ENCODE measurements around the gene CNOT8. TPM values are rescaled to one million over a fixed set of nuclear protein-coding genes. Genes with fewer than 3 reads are reported as not detected.

The CNOT8 gene
- total and polyA plus RNA-seq, 9 of the 15 experiments (the other 6 are each of a cell fraction or from before 2014, with no cell fraction given), result 15.2 to 68.9 (median 52.1) TPM

MicroRNAs within 50 kb of the gene (microRNA counts, 767-probe panel; counts per million panel counts)
- not detected for microRNA hsa-miR-378h

Small RNAs within 50 kb of the gene (microRNA-seq; reads per million reads assigned to microRNA genes)
- gene MIR378H (ENCODE audit: borderline microRNAs expressed), result not detected

Small RNAs within 50 kb of the gene (small RNA-seq; reads per million reads assigned to genes)
- gene MIR378H, result not detected

Other genes with a start within 250 kb of the CNOT8 start
- 80.4 and 108 TPM in 2 replicates for gene LARP1, start 103.2 kb upstream of the CNOT8 start, total RNA-seq (2014; rRNA removed)
- 103 and 123 TPM in 2 replicates for gene LARP1, start 103.2 kb upstream of the CNOT8 start, total RNA-seq (2014; rRNA removed; fragmentation: Illumina TruSeq; extraction: Trizol)
- 92.0 and 99.1 TPM in 2 replicates for gene LARP1, start 103.2 kb upstream of the CNOT8 start, total RNA-seq (2015; rRNA removed; fragmentation: Illumina TruSeq; extraction: Trizol)
- gene LARP1, start 103.2 kb upstream of the CNOT8 start, total RNA-seq (2021), result 267 and 300 TPM in 2 replicates
- 74.2 and 82.6 TPM in 2 replicates for gene LARP1, start 103.2 kb upstream of the CNOT8 start, polyA plus RNA-seq (2011; rRNA removed)
- 184 and 201 TPM in 2 replicates for gene LARP1, start 103.2 kb upstream of the CNOT8 start, polyA plus RNA-seq (2014; fragmentation: Illumina TruSeq; extraction: Trizol)
- gene LARP1, start 103.2 kb upstream of the CNOT8 start, polyA plus RNA-seq (2014; fragmentation: Nextera tagmentation; extraction: Ambion mirVana), result 10 to 100 TPM; 22.6 to 54.7 TPM
- gene LARP1, start 103.2 kb upstream of the CNOT8 start, polyA plus RNA-seq (2014; rRNA removed), result 113 and 114 TPM in 2 replicates
- 9.8 and 12.1 TPM in 2 replicates for gene FAXDC2, start 8.0 kb upstream of the CNOT8 start, total RNA-seq (2014; rRNA removed)
- 14.3 and 16.2 TPM in 2 replicates for gene FAXDC2, start 8.0 kb upstream of the CNOT8 start, total RNA-seq (2014; rRNA removed; fragmentation: Illumina TruSeq; extraction: Trizol)
- 6.2 and 7.4 TPM in 2 replicates for gene FAXDC2, start 8.0 kb upstream of the CNOT8 start, total RNA-seq (2015; rRNA removed; fragmentation: Illumina TruSeq; extraction: Trizol)
- gene FAXDC2, start 8.0 kb upstream of the CNOT8 start, total RNA-seq (2021), result 12.0 and 13.1 TPM in 2 replicates
- 21.4 and 24.0 TPM in 2 replicates for gene FAXDC2, start 8.0 kb upstream of the CNOT8 start, polyA plus RNA-seq (2011; rRNA removed)
- 23.7 and 30.0 TPM in 2 replicates for gene FAXDC2, start 8.0 kb upstream of the CNOT8 start, polyA plus RNA-seq (2014; fragmentation: Illumina TruSeq; extraction: Trizol)
- 1 to 10 TPM; 2.4 to 3.5 TPM for gene FAXDC2, start 8.0 kb upstream of the CNOT8 start, polyA plus RNA-seq (2014; fragmentation: Nextera tagmentation; extraction: Ambion mirVana)
- gene FAXDC2, start 8.0 kb upstream of the CNOT8 start, polyA plus RNA-seq (2014; rRNA removed), result 9.9 and 13.8 TPM in 2 replicates
- 34.7 and 46.8 TPM in 2 replicates for gene GEMIN5, start 79.6 kb downstream of the CNOT8 start, total RNA-seq (2014; rRNA removed)
- gene GEMIN5, start 79.6 kb downstream of the CNOT8 start, total RNA-seq (2014; rRNA removed; fragmentation: Illumina TruSeq; extraction: Trizol), result 38.9 and 41.7 TPM in 2 replicates
- 46.9 and 48.2 TPM in 2 replicates for gene GEMIN5, start 79.6 kb downstream of the CNOT8 start, total RNA-seq (2015; rRNA removed; fragmentation: Illumina TruSeq; extraction: Trizol)
- gene GEMIN5, start 79.6 kb downstream of the CNOT8 start, total RNA-seq (2021), result 41.3 and 44.4 TPM in 2 replicates
- gene GEMIN5, start 79.6 kb downstream of the CNOT8 start, polyA plus RNA-seq (2011; rRNA removed), result 15.1 and 19.8 TPM in 2 replicates
- 28.4 and 36.8 TPM in 2 replicates for gene GEMIN5, start 79.6 kb downstream of the CNOT8 start, polyA plus RNA-seq (2014; fragmentation: Illumina TruSeq; extraction: Trizol)
- 10 to 100 TPM; 10.3 to 15.0 TPM for gene GEMIN5, start 79.6 kb downstream of the CNOT8 start, polyA plus RNA-seq (2014; fragmentation: Nextera tagmentation; extraction: Ambion mirVana)
- 19.9 and 22.6 TPM in 2 replicates for gene GEMIN5, start 79.6 kb downstream of the CNOT8 start, polyA plus RNA-seq (2014; rRNA removed)
- gene MRPL22, start 82.4 kb downstream of the CNOT8 start, total RNA-seq (2014; rRNA removed), result 49.0 and 54.0 TPM in 2 replicates
- 42.9 and 48.2 TPM in 2 replicates for gene MRPL22, start 82.4 kb downstream of the CNOT8 start, total RNA-seq (2014; rRNA removed; fragmentation: Illumina TruSeq; extraction: Trizol)
- gene MRPL22, start 82.4 kb downstream of the CNOT8 start, total RNA-seq (2015; rRNA removed; fragmentation: Illumina TruSeq; extraction: Trizol), result 40.4 and 41.1 TPM in 2 replicates
- 90.3 and 98.4 TPM in 2 replicates for gene MRPL22, start 82.4 kb downstream of the CNOT8 start, total RNA-seq (2021)
- gene MRPL22, start 82.4 kb downstream of the CNOT8 start, polyA plus RNA-seq (2011; rRNA removed), result 86.3 and 114 TPM in 2 replicates
- 67.0 and 102 TPM in 2 replicates for gene MRPL22, start 82.4 kb downstream of the CNOT8 start, polyA plus RNA-seq (2014; fragmentation: Illumina TruSeq; extraction: Trizol)
- 100 to 1,000 TPM; 411 to 424 TPM for gene MRPL22, start 82.4 kb downstream of the CNOT8 start, polyA plus RNA-seq (2014; fragmentation: Nextera tagmentation; extraction: Ambion mirVana)
- 143 and 151 TPM in 2 replicates for gene MRPL22, start 82.4 kb downstream of the CNOT8 start, polyA plus RNA-seq (2014; rRNA removed)
- gene KIF4B, start 155.1 kb downstream of the CNOT8 start, total RNA-seq (2014; rRNA removed), result 0.04 and 0.05 TPM in 2 replicates
- 0.06 and 0.07 TPM in 2 replicates for gene KIF4B, start 155.1 kb downstream of the CNOT8 start, total RNA-seq (2014; rRNA removed; fragmentation: Illumina TruSeq; extraction: Trizol)
- gene KIF4B, start 155.1 kb downstream of the CNOT8 start, total RNA-seq (2015; rRNA removed; fragmentation: Illumina TruSeq; extraction: Trizol), result 0.07 and 0.08 TPM in 2 replicates
- gene KIF4B, start 155.1 kb downstream of the CNOT8 start, total RNA-seq (2021), result 0.07 TPM in 1 of 2 replicates, not detected in the other
- 0.06 and 0.07 TPM in 2 replicates for gene KIF4B, start 155.1 kb downstream of the CNOT8 start, polyA plus RNA-seq (2011; rRNA removed)
- 0.03 and 0.09 TPM in 2 replicates for gene KIF4B, start 155.1 kb downstream of the CNOT8 start, polyA plus RNA-seq (2014; fragmentation: Illumina TruSeq; extraction: Trizol)
- under 1 TPM in 1 of 2 experiments, not detected in 1; 0.01 TPM for gene KIF4B, start 155.1 kb downstream of the CNOT8 start, polyA plus RNA-seq (2014; fragmentation: Nextera tagmentation; extraction: Ambion mirVana)
- gene KIF4B, start 155.1 kb downstream of the CNOT8 start, polyA plus RNA-seq (2014; rRNA removed), result not detected in 2 replicates